Ramos (cell line): Measurements from ENCODE around the gene MAP1A.

Experiments used
- in situ Hi-C: fragments of 300-500 bp; cut with MboI; formaldehyde crosslinking; loops from one replicate; pipeline ENCODE4 v1.14.3; 2022; ENCODE audit warnings: low sequenced_read_pairs; ENCODE audit not compliant: unreplicated experiment

MAP1A gene

DNA sequence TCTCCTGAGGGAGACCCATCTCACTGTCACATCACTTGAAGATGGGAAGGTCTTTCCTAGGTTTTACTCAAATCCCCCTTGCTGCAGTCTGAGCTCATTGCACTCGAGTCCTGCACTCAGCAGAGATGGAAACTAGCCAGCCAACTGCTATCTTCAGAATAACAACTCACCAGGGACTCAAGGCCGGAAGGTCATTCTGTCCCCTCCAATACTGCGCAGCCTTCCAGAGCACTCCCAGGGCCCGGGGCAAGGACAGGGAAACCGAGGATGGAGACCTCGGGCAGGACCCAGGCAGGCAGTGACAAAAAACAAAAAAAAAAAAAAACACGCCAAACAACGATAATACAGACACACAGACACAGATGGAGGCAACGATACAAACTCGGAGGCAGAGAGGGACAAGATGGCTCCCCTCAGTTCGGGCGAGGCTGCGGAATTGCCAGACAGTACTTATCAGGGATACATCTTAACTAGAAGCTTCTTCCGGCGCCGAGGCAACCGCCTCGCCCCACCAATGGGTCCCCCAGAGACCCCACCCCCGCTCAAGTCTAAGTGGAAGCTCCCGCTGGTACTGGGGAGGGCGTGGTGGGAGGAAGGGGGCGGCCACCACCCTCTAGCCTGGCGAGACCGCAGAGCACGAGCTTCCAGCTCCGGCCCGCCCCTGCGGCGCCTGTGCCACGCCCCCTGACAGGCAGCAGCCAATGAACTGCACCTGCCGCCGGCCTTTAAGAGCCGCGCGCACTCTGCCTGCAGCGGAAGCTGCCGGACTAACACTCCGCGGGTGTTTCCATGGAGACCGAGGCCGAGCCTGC lies 7.0 kb upstream of the MAP1A start:
- in situ Hi-C loops, result no loop called here

DNA sequence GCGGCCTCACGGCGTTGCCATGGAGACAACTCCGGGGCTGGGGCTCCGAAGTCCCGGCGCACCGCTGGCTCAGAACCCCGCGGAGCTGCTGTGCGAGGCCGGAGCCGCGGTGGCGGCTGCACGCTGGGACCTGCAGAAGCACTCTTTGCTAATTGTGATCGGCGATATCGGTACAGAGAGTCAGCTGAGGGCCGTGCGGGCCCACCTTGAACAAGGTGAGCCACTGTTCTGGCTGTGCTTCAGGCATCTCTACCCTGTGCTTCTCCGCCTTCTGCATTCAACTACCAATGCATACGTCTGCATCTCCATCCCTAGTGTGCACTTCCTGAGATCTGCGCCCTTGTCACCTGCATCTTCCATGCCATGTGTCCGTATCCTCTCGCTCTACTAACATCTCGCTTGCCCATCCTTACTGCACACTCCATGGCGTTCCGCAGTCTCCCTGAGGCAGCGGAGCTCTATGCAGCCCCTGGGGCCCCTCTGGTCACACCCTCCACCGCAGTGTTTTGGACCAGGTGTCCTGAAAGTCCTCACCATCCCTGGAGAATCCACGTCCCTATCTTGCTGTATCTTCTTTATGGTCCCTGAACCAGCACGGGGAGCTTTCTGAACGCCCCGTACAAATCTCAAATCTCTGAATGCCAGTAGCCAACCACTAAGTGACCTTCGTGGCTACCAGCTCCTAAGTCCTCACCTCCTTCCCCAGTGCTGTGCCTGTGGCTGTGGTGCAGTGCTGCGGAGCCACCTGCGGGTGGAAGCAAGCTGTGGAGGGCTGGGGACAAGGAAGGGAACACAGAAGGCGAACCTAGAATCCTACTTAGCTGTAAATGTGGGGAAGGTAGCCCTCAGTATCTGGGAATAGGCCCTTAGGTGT lies 6.2 kb upstream of the MAP1A start:
- in situ Hi-C loops, result no loop called here

DNA sequence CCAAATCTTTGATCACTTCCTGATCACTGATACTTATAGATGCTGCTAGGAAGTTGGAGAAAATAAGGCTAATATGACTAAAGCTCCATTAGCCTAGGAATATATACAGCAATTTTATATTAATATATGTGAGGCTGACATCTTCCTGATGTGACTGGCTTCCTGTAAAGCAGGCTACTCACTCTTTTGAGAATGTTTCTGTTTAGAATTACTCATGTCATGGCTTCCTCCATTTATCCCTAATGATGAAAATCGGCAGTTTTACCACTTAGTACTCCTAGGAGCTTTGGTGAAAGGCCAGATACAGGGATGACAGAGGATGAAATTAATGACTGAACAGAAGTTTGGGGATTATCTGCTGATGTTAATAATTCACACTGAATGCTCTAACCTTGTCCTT lies 3.9 kb upstream of the MAP1A start:
- in situ Hi-C loops, result no loop called here

DNA sequence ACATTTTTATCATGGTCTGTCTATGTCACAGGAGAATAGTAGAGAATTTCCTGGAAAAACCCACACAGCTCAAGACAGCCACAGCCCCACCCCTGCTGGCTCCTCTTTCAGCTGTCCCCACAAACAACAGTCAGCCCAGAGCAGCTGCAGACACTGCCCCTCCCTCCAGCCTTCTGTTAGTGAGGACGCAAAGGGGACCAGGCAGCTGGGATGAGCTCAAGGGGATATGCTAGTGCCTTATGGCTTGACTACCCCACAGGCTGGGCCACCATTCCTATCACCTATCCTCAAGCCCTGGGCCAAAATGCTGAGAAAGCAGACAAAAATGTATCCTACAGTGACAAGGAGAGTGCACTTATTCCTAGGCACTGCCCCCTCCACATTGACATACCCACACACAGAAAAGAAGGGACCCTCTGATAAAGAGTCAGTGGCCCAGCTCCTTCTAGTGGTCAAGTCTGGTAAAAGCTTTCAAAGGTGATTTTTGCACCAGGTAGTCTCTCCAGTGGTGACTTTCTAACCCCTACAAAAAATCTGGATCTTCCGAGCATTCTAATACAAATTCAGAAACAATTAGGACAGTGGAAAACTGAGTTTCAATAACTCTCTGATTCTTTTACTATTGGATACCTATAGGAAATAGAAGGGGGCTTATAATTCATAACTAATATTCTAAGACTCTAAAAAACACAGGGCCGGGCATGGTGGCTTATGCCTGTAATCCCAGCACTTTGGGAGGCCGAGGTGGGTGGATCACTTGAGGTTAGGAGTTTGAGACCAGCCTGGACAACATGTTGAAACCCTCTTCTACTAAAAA lies 3.0 kb upstream of the MAP1A start:
- in situ Hi-C loops, result no loop called here

DNA sequence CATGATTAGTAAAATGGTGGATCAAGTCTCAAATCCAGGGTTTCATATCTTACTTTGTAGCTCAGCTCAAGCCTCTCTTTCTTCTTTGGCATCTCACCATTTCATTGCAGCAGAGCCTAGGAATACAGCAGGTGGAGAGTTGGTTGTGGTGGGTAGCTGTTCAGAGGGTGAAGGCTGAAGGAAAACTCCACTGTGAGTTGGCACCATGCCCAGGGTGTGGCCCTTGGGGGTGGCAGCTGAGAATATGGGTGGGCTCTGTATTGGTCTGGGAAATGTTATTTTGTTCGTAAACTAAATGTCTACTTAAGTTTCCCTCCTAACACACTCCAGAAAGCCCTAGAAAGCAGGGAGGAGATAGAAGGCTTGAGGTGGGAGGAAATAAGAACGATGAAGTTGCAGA lies 1.7 kb upstream of the MAP1A start:
- in situ Hi-C loops, result no loop called here

DNA sequence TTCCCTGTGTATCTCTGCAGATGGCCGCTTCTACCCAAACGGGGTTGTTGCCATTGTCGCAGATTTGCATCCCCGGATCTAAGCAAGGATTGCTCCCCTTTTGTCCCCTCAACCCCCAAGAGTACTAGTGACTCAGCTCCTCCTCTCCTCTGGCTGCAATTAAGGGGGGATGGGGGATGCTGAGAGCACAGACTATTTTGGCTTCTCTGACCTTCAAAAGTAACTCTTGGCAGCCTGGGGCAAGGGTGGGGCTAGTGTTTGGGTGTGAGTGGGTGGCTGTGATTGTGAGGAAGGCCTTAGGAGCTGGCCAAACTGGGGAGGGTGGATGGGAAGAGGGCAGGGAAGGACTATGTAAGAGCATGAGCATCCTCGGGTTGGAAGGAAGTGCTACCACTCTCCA lies 1.2 kb upstream of the MAP1A start:
- in situ Hi-C loops, result no loop called here

DNA sequence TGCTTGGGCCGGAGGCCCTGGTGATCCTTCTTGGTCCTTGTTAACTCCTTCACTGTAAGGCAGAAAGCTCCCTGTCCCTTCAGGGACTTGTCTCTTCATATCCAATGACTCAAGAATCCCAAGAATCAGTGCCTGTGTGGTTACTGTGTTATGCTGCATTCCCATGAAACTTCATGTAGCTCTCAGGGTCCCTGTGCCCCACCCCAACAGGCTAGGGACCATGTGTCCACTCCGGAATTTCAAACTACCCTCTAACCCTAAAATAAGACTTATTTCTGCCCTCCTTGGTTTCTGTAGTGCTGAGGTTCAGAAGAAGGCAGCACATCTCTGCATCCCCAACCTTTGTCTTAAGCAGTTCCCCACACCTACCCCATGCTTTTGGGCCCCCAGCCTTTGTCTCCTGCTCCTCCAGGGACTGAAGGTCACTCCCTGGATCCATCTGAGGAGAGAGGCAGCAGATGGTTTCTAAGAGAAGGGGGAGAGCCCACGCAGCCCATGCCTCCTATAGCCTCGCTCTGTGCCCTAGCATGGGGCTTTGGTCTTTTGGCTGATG lies 531 bp upstream of the MAP1A start:
- in situ Hi-C loops, result no loop called here

DNA sequence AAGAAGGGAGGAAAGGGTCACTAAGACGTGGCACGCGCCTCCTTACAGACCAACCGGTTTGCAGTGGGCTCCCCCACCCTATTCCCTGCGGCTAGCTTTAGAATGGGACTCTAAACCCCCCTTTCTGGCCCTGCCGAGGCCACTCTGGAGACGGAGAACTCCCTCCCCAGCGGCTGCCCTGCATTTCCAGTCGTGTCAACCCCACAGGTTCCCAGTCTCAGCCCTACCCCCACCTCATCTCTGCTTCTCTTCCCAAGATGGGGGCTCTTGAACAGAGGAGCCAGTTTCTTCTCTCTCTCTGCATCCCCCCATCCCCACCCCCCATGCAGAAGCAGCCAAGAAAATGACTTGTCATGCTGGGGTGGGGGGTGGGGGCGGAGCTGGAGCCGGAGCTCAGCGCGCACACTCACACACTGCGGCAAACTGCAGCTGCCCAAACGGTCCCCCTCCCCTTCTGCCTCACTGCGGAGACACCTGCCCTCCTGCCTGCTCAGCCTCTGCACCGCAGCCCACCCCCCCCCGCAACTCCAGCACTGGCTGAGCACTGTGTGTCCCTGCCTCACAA lies 871 bp downstream of the MAP1A start:
- in situ Hi-C loops, result no loop called here

DNA sequence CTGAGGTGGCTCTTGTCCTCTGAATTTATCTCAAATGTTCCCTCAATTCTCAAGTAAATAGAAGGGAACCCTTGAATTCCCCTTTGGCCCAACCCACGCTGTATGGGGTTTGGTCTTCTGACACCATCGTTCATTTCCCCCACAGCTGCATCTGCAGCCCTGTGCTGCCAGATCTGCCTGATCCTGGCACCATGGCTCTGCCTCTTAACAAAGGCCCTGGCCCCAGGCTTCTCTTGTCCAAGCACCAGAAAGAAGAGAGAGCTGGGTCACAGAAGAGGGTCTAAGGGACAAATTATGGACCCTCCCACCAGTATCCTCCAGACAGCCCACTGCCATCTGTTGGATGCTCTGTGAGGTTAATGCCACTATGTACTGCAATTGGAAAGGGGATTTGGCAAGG lies 1.8 kb downstream of the MAP1A start:
- in situ Hi-C loops, result no loop called here

DNA sequence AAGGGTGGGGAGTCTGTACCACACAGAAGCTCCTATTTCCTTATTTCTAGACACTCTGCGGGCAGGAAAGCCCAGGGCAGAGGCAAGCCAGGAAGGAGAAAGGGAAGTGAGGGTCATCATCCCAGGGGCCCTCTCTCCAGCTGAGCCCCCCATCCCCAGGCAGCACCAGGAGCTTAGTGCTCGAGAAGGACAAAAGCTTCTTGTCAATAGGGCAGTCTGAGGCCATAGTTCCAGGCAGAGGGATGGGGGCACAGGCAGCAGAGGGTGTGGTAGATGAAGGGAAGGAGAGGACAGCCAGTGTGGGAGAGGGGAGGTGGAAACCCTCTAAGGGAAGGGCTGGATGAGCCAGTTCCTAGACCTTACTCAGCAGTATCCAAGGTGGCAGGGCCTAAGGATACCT lies 2.7 kb downstream of the MAP1A start:
- in situ Hi-C loops, result no loop called here

DNA sequence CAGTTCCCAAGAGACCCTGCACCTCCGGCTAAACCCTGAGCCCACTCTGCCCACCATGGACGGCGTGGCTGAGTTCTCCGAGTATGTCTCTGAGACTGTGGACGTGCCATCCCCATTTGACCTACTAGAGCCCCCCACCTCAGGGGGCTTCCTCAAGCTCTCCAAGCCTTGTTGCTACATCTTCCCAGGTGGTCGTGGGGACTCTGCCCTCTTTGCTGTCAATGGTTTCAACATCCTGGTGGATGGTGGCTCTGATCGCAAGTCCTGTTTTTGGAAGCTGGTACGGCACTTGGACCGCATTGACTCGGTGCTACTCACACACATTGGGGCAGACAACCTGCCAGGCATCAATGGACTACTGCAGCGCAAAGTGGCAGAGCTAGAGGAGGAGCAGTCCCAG lies 4.0 kb downstream of the MAP1A start:
- in situ Hi-C loops, result no loop called here

DNA sequence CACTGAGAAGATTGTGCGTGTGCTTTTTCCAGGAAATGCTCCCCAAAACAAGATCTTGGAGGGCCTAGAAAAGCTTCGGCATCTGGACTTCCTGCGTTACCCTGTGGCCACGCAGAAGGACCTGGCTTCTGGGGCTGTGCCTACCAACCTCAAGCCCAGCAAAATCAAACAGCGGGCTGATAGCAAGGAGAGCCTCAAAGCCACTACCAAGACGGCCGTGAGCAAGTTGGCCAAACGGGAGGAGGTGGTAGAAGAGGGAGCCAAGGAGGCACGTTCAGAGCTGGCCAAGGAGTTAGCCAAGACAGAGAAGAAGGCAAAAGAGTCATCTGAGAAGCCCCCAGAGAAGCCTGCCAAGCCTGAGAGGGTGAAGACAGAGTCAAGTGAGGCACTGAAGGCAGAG lies 4.8 kb downstream of the MAP1A start:
- in situ Hi-C loops, result no loop called here

DNA sequence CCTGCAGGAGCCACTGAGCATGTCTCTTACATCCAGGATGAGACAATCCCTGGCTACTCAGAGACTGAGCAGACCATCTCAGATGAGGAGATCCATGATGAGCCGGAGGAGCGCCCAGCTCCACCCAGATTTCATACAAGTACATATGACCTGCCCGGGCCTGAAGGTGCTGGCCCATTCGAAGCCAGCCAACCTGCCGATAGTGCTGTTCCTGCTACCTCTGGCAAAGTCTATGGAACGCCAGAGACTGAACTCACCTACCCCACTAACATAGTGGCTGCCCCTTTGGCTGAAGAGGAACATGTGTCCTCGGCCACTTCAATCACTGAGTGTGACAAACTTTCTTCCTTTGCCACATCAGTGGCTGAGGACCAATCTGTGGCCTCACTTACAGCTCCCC lies 6.2 kb downstream of the MAP1A start:
- in situ Hi-C loops, result no loop called here

DNA sequence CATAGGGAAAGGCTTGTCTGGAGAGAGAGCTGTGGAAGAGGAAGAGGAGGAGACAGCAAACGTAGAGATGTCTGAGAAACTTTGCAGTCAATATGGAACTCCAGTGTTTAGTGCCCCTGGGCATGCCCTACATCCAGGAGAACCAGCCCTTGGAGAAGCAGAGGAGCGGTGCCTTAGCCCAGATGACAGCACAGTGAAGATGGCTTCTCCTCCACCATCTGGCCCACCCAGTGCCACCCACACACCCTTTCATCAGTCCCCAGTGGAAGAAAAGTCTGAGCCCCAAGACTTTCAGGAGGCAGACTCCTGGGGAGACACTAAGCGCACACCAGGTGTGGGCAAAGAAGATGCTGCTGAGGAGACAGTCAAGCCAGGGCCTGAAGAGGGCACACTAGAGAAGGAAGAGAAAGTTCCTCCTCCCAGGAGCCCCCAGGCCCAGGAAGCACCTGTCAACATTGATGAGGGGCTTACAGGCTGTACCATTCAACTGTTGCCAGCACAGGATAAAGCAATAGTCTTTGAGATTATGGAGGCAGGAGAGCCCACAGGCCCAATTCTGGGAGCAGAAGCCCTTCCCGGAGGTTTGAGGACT lies 6.9 kb downstream of the MAP1A start:
- in situ Hi-C loops, result no loop called here

DNA sequence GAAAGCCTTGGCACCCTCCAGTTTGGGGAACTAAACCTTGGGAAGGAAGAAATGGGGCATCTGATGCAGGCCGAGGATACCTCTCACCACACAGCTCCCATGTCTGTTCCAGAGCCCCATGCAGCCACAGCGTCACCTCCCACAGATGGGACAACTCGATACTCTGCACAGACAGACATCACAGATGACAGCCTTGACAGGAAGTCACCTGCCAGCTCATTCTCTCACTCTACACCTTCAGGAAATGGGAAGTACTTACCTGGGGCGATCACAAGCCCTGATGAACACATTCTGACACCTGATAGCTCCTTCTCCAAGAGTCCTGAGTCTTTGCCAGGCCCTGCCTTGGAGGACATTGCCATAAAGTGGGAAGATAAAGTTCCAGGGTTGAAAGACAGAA lies 7.7 kb downstream of the MAP1A start:
- in situ Hi-C loops, result no loop called here

DNA sequence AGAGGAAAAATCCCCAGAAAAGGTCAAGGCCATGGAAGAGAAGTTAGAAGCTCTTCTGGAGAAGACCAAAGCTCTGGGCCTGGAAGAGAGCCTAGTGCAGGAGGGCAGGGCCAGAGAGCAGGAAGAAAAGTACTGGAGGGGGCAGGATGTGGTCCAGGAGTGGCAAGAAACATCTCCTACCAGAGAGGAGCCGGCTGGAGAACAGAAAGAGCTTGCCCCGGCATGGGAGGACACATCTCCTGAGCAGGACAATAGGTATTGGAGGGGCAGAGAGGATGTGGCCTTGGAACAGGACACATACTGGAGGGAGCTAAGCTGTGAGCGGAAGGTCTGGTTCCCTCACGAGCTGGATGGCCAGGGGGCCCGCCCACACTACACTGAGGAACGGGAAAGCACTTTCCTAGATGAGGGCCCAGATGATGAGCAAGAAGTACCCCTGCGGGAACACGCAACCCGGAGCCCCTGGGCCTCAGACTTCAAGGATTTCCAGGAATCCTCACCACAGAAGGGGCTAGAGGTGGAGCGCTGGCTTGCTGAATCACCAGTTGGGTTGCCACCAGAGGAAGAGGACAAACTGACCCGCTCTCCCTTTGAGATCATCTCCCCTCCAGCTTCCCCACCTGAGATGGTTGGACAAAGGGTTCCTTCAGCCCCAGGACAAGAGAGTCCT lies 9.0 kb downstream of the MAP1A start:
- in situ Hi-C loops, result no loop called here

DNA sequence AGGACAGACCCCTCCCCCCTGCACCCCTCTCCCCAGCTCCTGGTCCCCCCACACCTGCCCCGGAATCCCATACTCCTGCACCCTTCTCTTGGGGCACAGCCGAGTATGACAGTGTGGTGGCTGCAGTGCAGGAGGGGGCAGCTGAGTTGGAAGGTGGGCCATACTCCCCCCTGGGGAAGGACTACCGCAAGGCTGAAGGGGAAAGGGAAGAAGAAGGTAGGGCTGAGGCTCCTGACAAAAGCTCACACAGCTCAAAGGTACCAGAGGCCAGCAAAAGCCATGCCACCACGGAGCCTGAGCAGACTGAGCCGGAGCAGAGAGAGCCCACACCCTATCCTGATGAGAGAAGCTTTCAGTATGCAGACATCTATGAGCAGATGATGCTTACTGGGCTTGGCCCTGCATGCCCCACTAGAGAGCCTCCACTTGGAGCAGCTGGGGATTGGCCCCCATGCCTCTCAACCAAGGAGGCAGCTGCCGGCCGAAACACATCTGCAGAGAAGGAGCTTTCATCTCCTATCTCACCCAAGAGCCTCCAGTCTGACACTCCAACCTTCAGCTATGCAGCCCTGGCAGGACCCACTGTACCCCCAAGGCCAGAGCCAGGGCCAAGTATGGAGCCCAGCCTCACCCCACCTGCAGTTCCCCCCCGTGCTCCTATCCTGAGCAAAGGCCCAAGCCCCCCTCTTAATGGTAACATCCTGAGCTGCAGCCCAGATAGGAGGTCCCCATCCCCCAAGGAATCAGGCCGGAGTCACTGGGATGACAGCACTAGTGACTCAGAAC lies 9.8 kb downstream of the MAP1A start:
- in situ Hi-C loops, result no loop called here

DNA sequence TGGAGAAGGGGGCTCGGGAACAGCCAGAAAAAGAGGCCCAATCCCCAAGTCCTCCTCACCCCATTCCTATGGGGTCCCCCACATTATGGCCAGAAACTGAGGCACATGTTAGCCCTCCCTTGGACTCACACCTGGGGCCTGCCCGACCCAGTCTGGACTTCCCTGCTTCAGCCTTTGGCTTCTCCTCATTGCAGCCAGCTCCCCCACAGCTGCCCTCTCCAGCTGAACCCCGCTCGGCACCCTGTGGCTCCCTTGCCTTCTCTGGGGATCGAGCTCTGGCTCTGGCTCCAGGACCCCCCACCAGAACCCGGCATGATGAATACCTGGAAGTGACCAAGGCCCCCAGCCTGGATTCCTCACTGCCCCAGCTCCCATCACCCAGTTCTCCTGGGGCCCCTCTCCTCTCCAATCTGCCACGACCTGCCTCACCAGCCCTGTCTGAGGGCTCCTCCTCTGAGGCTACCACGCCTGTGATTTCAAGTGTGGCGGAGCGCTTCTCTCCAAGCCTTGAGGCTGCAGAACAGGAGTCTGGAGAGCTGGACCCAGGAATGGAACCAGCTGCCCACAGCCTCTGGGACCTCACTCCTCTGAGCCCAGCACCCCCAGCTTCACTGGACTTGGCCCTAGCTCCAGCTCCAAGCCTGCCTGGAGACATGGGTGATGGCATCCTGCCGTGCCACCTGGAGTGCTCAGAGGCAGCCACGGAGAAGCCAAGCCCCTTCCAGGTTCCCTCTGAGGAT lies 10.6 kb downstream of the MAP1A start:
- in situ Hi-C loops, result no loop called here
